H1 (cell line): ENCODE data around the gene HILPDA. TPM values are rescaled to one million over a fixed set of nuclear protein-coding genes. Genes with fewer than 3 reads are reported as not detected.

ENCODE experiments used
- GABPA ChIP-seq: IDR thresholded peaks from 2 replicates; pipeline ENCODE4 v1.6.1; 2011; ENCODE audit warnings: mild to moderate bottlenecking, low read length, moderate library complexity, borderline replicate concordance; ENCODE audit not compliant: insufficient read depth
- polyA plus RNA-seq, 7 experiments: library from polyadenylated mRNA; depleted of rRNA in 3 of 7; stranded (reverse) in 5 of 7; unstranded in 2 of 7; fragments of >200 nt in 5 of 7; fragments of 200-250 nt in 2 of 7; gene quantifications; 1 replicate in 5 of 7; 2 replicates in 1 of 7; 4 replicates in 1 of 7; pipeline versions ENCODE4 v1.2.1 to v1.2.3, GENCODE V29; 2011 to 2013; ENCODE audit warnings: missing spikeins in 2 of 7, mixed read lengths in 2 of 7
- total RNA-seq: library from RNA; stranded (reverse); fragmentation: NEBNext Ultra II Directional; extraction: Animal tissue kit (Norgen Biotek cat#: 25700); gene quantifications from 2 replicates; pipeline ENCODE4 v1.2.1, GENCODE V29; 2021

The HILPDA gene
- total and polyA plus RNA-seq, 2 of the 8 experiments (the other 6 are each of a cell fraction or from before 2014, with no cell fraction given): 35.6 to 80.0 TPM

DNA sequence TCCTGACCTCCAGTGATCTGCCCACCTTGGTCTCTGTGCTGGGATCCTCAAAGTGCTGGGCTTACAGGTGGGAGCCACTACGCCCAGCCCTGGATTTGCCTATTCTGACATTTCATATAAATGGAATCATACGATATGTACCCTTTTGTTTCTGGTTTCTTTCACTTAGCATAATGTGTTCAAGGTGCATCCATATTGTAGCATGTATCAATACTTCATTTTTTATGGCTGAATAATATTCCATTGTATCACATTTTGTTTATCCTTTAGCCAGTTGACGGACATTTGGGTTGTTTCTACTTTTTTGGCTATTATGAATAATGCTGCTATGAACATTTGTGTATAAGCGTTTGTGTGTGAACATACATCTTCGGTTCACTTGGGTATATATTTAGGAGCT lies 4.8 kb upstream of the HILPDA start (continued):
- no peak for TF ChIP-seq GABPA
